T-cell (primary cell): ENCODE data around the gene KIF4A. TPM values are rescaled to one million over a fixed set of nuclear protein-coding genes. Genes with fewer than 3 reads are reported as not detected.

Experiments used
- ATAC-seq, 4 experiments: fragments of 200-7000 bp in 3 of 4; fragments of 150-1000 bp in 1 of 4; cut with Tn5 transposase; replicated peaks in 1 of 4; 1 replicate in 3 of 4; 2 replicates in 1 of 4; pipeline ENCODE4 v1.10.0; 2021; ENCODE audit warnings: moderate library complexity in 3 of 4, mild to moderate bottlenecking in 2 of 4, moderate number of reproducible peaks in 1 of 4
- CTCF ChIA-PET, 2 donors: fragments of 300-600 bp; sonication (Branson Sonifier 250); formaldehyde crosslinking; loops; one replicate each; lab custom pipeline; 2022; ENCODE audit warnings: antibody characterized with exemption in 2 of 2; lab: Charles Lee
- POLR2A ChIA-PET, 2 donors: fragments of 300-600 bp; sonication (Branson Sonifier 250); formaldehyde crosslinking; loops; one replicate each; lab custom pipeline; 2022; ENCODE audit warnings: antibody characterized with exemption in 2 of 2; lab: Charles Lee
- DNase-seq, 35 experiments: peaks; one replicate each; pipeline versions ENCODE4 v3.0.0 to v3.0.0-alpha.2; 2013 to 2023
- H3K27ac ChIP-seq: one replicate; pipeline ENCODE4 v1.5.1; 2013; ENCODE audit warnings: low read length
- H3K27me3 ChIP-seq, 2 experiments: replicated peaks in 1 of 2; 1 replicate in 1 of 2; 2 replicates in 1 of 2; pipeline versions ENCODE4 v1.6.1 to v1.7.0; 2013; ENCODE audit warnings: low read length in 1 of 2, mixed read lengths in 1 of 2; ENCODE audit not compliant: control insufficient read depth in 2 of 2, insufficient read depth in 2 of 2; ENCODE audit errors: extremely low read depth in 1 of 2
- H3K36me3 ChIP-seq, 2 donors: 1 replicate in 1 of 2; 2 replicates in 1 of 2; pipeline versions ENCODE4 v1.6.1 to v1.7.0; 2013; ENCODE audit warnings: low read length in 1 of 2; ENCODE audit not compliant: control insufficient read depth in 2 of 2, insufficient read depth in 1 of 2; ENCODE audit errors: extremely low read depth in 1 of 2
- H3K4me1 ChIP-seq, 2 experiments: 1 replicate in 1 of 2; 2 replicates in 1 of 2; pipeline versions ENCODE4 v1.6.1 to v1.7.0; 2013; ENCODE audit warnings: low read length in 2 of 2, mixed read lengths in 1 of 2; ENCODE audit not compliant: insufficient read depth in 2 of 2, control insufficient read depth in 1 of 2; ENCODE audit errors: extremely low read depth in 1 of 2
- H3K4me3 ChIP-seq, 2 donors: 1 replicate in 1 of 2; 2 replicates in 1 of 2; pipeline versions ENCODE4 v1.5.1 to v1.7.0; 2013; ENCODE audit warnings: mild to moderate bottlenecking in 2 of 2, low read length in 1 of 2, moderate library complexity in 1 of 2; ENCODE audit not compliant: control insufficient read depth in 1 of 2; ENCODE audit errors: extremely low read depth in 1 of 2
- H3K9me3 ChIP-seq: 2 replicates; pipeline ENCODE4 v1.7.0; 2013
- H3K27ac Mint-ChIP-seq, 2 donors: one replicate each; pipeline ENCODE4 v1.8.0; 2020 to 2021; ENCODE audit warnings: mild to moderate bottlenecking in 2 of 2, mixed read lengths in 2 of 2
- H3K27me3 Mint-ChIP-seq, 2 donors: one replicate each; pipeline ENCODE4 v1.8.0; 2021 to 2022; ENCODE audit warnings: mixed read lengths in 2 of 2
- H3K36me3 Mint-ChIP-seq: one replicate; pipeline ENCODE4 v1.8.0; 2021; ENCODE audit warnings: mixed read lengths
- H3K4me1 Mint-ChIP-seq, 3 donors: one replicate each; pipeline ENCODE4 v1.8.0; 2020 to 2022; ENCODE audit warnings: mixed read lengths in 3 of 3, mild to moderate bottlenecking in 1 of 3
- H3K4me3 Mint-ChIP-seq, 3 donors: one replicate each; pipeline ENCODE4 v1.8.0; 2020 to 2022; ENCODE audit warnings: mild to moderate bottlenecking in 3 of 3, mixed read lengths in 3 of 3, moderate library complexity in 3 of 3
- H3K9me3 Mint-ChIP-seq, 3 donors: one replicate each; pipeline ENCODE4 v1.8.0; 2020 to 2022; ENCODE audit warnings: mixed read lengths in 3 of 3
- WGBS: methylation state at CpG from one replicate; pipeline ENCODE4 v1.1.5; 2013; ENCODE audit warnings: missing lambda C conversion rate; ENCODE audit not compliant: insufficient coverage; 5-methylcytosine and 5-hydroxymethylcytosine counted together
- total RNA-seq, 35 experiments: library from RNA in 6 of 35; stranded (reverse) in 6 of 35; fragments of 120-200 nt in 1 of 35; gene quantifications; one replicate each; pipeline versions ENCODE4 v1.2.1 to v1.2.4 and lab custom pipeline; 2013 to 2026

The KIF4A gene
- total RNA-seq, 5 donors from 2014 or later (not counting 1 experiment from before 2014, with no cell fraction given), result 0.15 to 0.59 (median 0.35) TPM

DNA sequence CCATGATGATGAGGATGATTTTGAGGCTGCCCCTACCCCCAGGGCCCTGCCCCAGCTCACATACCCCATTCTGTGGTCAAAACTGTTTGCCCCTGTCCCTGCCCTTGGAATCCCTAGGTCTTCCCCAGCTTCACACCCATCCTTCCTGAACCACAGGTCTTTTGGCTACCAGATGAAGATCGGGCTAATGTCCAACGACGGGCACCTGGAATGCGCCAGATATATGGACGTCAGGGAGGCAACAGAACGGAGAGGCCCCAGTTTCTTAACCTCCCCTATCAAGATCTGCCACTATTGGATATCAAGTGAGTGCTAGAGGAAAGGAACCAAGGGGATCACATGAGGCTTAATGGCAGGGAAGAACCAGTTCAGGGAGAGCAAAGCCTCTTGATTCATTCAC lies 139.9 kb downstream of the KIF4A start:
- DNase-seq (no peak), ATAC-seq (no peak)
- Mint-ChIP-seq H3K27me3 (peaks cover 0 to 15% of the 10 kb centered on the region in 2 donors), H3K4me3 (no peak overlapping the region), H3K27ac (no peak overlapping the region), H3K9me3 (no peaks in the 10 kb centered on the region), H3K36me3 (no peaks in the 10 kb centered on the region), H3K4me1 (peaks cover 2 to 11% (median 6%) of the 10 kb centered on the region in 3 donors)
- no peak overlapping the region for H3K27ac ChIP-seq
- WGBS, result no CpG with 5 or more reads among the region's 6 CpGs
- CTCF ChIA-PET, result no interaction called here
- no peaks in the 10 kb centered on the region for H3K36me3 ChIP-seq
- H3K27me3 ChIP-seq, result peaks cover 0 to 2% of the 10 kb centered on the region in 2 experiments
- no peak overlapping the region for H3K4me3 ChIP-seq
- H3K9me3 ChIP-seq, result no peaks in the 10 kb centered on the region
- POLR2A ChIA-PET, result no interaction called here
- peaks cover 0 to 8% of the 10 kb centered on the region in 2 experiments for H3K4me1 ChIP-seq

DNA sequence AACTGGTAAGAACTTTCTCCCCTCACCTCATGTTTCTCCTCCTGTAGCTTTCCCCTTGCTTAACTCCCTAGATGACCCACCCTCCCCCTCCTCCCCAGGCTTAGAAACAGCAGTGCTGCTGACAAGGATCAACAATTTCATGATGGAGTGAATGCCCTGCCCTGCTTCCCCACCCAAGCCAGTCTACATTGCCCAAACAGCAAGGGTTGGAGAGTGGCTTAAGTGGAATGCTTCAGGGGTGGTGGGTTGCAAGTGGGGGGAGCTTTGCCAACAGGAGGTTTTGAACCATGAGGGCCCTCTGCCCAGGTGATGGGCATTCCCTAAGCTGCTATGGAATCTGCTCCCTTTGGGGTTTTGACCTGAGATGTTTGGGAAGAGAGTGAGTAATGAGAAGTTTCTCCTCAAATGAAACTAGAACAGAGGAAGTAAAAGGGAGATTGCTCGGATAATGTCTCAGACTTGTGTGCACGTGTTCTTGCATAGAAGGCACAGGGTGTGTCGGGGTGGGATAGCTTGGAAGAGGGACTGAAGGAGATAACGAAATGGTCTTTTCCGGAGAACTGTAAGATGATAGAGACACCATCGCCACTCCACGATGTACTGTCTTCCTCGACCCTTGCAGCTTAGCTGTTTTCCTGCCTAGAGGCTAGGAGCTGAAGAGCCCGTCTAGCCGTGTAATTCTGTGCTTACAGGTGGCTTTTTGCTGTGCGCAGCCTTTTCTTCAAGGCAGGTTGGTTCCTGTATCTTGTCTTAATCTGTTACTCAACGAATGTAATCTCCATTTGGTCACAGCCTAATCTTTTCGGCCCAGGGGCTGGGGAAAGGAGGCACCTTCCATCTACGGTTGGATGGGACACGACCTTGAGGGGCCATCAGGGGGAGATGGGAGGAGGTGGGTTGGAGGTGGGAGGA lies 143.3 kb downstream of the KIF4A start:
- peaks cover 7 to 17% (median 10%) of the 10 kb centered on the region in 3 donors for H3K4me1 Mint-ChIP-seq
- H3K4me1 ChIP-seq, result peaks cover 0 to 15% of the 10 kb centered on the region in 2 experiments
- H3K27me3 Mint-ChIP-seq, result peaks cover 0 to 36% of the 10 kb centered on the region in 2 donors
- ChIA-PET POLR2A (interaction anchor here in 1 of 2 donors (0.6 kb wide), 1 partner anchor 23 kb away, joined by 3 read pairs; no protein-coding TSS in a partner anchor), CTCF (interaction anchor here (0.5 to 2.4 kb wide), 9 partner anchors 11 to 1894 kb away, joined by 3 to 9 read pairs (median 3); partner anchors contain the start of genes KIF4A (in 1 of the 2) and PDZD11 (in 1 of the 2))
- peak overlapping the region; percentile 86 to 90 (median 87) for H3K4me3 Mint-ChIP-seq
- H3K4me3 ChIP-seq, result peak overlapping the region in 1 of 2 donors; percentile 86
- H3K27ac Mint-ChIP-seq, result peak overlapping the region; percentile 81 to 88
- H3K36me3 Mint-ChIP-seq, result no peaks in the 10 kb centered on the region
- no peaks in the 10 kb centered on the region for H3K36me3 ChIP-seq
- ATAC-seq, result peak in 1 of 4 experiments; percentile 4
- no peak for DNase-seq
- no peaks in the 10 kb centered on the region for H3K9me3 Mint-ChIP-seq
- H3K9me3 ChIP-seq, result no peaks in the 10 kb centered on the region
- WGBS, result 88% methylated on average over 4 of the region's 15 CpGs
- H3K27ac ChIP-seq, result peak overlapping the region; percentile 58
- peaks cover 0 to 8% of the 10 kb centered on the region in 2 experiments for H3K27me3 ChIP-seq

DNA sequence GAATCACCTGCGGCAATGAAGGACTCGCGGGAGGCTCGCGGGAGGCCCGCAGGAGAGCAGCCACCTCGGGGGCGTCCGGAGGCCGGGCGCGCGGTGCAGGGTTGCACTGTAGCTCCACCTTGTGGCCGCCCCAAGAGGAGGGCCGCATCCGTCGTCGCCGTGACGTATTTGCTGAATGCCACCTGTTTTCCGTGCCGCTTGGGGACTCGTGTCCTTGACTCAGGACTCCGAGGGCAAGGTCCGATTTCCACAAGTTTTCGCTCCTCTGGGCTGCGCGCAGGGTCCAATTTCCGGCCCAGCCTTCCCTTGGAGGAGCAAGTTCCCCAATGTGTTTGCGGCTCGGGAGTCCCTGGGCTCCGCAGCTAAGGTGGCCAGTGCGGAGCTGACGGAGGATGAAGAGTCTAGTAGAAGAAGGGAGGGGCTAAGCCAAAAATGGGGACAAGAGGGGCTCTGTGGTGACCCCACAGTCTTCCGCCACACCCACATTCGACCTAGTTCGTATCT lies 144.0 kb downstream of the KIF4A start:
- Mint-ChIP-seq H3K27me3 (peaks cover 0 to 34% of the 10 kb centered on the region in 2 donors), H3K9me3 (no peaks in the 10 kb centered on the region), H3K36me3 (no peaks in the 10 kb centered on the region), H3K4me1 (peaks cover 7 to 24% (median 10%) of the 10 kb centered on the region in 3 donors), H3K27ac (peak overlapping the region; percentile 81 to 88), H3K4me3 (peak overlapping the region; percentile 86 to 90 (median 87))
- H3K4me1 ChIP-seq, result peaks cover 0 to 17% of the 10 kb centered on the region in 2 experiments
- peaks cover 0 to 8% of the 10 kb centered on the region in 2 experiments for H3K27me3 ChIP-seq
- peak; percentile 41 to 87 (median 67) for DNase-seq
- H3K4me3 ChIP-seq, result peak overlapping the region; percentile 72 to 86
- H3K36me3 ChIP-seq, result no peaks in the 10 kb centered on the region
- ATAC-seq, result peak; percentile 80 to 86 (median 84)
- CTCF ChIA-PET, result interaction anchor here (0.8 to 2.9 kb wide), 7 partner anchors 13 to 301 kb away, joined by 3 to 14 read pairs (median 7); partner anchors contain the start of genes IGBP1 (in 1 of the 2), KIF4A (in 1 of the 2) and PDZD11 (in 1 of the 2)
- POLR2A ChIA-PET, result interaction anchor here in 1 of 2 donors (0.6 kb wide), 1 partner anchor 22 kb away, joined by 3 read pairs; no protein-coding TSS in a partner anchor
- H3K9me3 ChIP-seq, result no peaks in the 10 kb centered on the region
- 0% methylated on average over 16 of the region's 37 CpGs for WGBS
- H3K27ac ChIP-seq, result peak overlapping the region; percentile 82

DNA sequence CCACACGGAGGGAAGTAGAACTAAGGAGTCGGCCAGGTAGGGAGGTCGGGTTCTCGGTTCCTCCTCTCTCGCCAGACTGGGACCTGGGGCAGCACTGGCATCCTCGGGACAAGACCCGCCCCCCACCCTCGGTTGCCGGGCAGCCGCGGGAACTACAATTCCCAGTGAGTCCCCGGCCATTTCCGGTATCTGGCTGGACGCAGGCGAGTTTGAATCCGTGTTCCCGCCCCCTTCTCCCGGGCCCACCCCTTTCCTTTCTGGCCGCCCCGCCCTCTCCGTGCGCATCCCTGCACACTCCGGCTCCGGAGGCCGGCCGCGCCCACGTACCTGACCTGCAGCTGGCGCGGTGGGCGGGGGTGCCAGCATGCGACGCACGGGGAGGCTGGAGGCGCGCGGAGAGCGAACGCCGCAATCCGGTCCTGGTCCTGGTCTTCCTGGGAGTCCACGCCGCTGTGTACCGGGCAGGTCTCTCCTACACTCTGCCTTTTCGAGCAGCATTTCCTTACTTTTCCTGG lies 144.5 kb downstream of the KIF4A start:
- ChIA-PET CTCF (interaction anchor here (1.0 to 2.9 kb wide), 5 partner anchors 13 to 301 kb away, joined by 3 to 14 read pairs (median 9); partner anchors contain the start of gene IGBP1 (in 1 of the 2)), POLR2A (no interaction called here)
- H3K27ac Mint-ChIP-seq, result peak overlapping the region in 1 of 2 donors; percentile 88
- Histone ChIP-seq H3K36me3 (no peaks in the 10 kb centered on the region), H3K27me3 (peaks cover 0 to 8% of the 10 kb centered on the region in 2 experiments), H3K4me3 (peak overlapping the region; percentile 72 to 86), H3K9me3 (no peaks in the 10 kb centered on the region), H3K4me1 (peaks cover 0 to 19% of the 10 kb centered on the region in 2 experiments), H3K27ac (peak overlapping the region; percentile 82)
- H3K27me3 Mint-ChIP-seq, result peaks cover 0 to 35% of the 10 kb centered on the region in 2 donors
- no peaks in the 10 kb centered on the region for H3K9me3 Mint-ChIP-seq
- peak in 10 of 35 experiments; percentile 7 to 63 (median 36) for DNase-seq
- H3K4me1 Mint-ChIP-seq, result peaks cover 7 to 29% (median 13%) of the 10 kb centered on the region in 3 donors
- H3K4me3 Mint-ChIP-seq, result peak overlapping the region; percentile 86 to 90 (median 87)
- WGBS, result 0% methylated on average over 33 of the region's 45 CpGs
- peak; percentile 47 to 65 (median 54) for ATAC-seq
- H3K36me3 Mint-ChIP-seq, result no peaks in the 10 kb centered on the region

DNA sequence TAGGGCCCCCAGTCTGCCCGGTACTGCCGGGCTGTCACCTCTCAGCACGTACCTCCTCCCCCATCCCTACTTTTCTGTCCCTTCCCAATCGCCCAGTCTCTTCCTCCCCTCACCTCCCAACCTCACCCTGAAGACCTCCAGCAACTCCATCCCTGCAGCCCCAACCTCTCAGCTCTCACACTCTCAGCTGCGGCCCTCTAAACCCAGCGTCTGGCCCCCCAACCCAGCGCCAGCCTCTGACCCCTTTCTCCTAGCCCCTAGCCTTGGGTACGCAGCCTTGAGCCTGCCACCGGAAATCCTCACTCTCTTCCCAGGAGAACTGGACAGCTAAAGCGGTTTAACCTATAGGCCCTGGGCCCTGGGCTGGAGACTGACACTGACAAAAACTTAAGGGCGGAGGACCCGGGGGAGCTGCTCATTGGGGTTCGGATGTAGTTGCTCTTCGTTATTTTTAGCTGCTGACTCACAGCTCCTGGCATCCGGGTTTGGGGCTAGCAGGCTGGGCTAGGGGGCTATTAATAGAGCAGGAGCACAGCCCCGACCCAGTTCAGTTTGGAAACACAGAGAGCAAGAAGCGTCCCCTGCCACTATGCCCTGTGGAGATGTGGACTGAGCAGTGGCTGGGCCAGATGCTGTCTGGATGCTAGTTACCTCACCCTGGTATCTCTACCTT lies 145.1 kb downstream of the KIF4A start:
- peak overlapping the region; percentile 86 to 90 (median 87) for H3K4me3 Mint-ChIP-seq
- peaks cover 0 to 33% of the 10 kb centered on the region in 2 donors for H3K27me3 Mint-ChIP-seq
- peak overlapping the region; percentile 44 to 86 for H3K4me3 ChIP-seq
- no peaks in the 10 kb centered on the region for H3K9me3 ChIP-seq
- peak in 2 of 35 experiments; percentile 16 to 31 for DNase-seq
- no peak for ATAC-seq
- CTCF ChIA-PET, result interaction anchor here (0.6 to 2.9 kb wide), 6 partner anchors 12 to 304 kb away, joined by 3 to 14 read pairs (median 3); partner anchors contain the start of gene IGBP1 (in 1 of the 2)
- peaks cover 0 to 19% of the 10 kb centered on the region in 2 experiments for H3K4me1 ChIP-seq
- no peaks in the 10 kb centered on the region for H3K36me3 ChIP-seq
- H3K27ac Mint-ChIP-seq, result peak overlapping the region; percentile 19 to 66
- H3K27ac ChIP-seq, result peak overlapping the region; percentile 39
- no peaks in the 10 kb centered on the region for H3K36me3 Mint-ChIP-seq
- 19% methylated on average over 12 of the region's 17 CpGs for WGBS
- H3K4me1 Mint-ChIP-seq, result peaks cover 7 to 30% (median 13%) of the 10 kb centered on the region in 3 donors
- H3K9me3 Mint-ChIP-seq, result no peaks in the 10 kb centered on the region
- POLR2A ChIA-PET, result interaction anchor here in 1 of 2 donors (1.2 kb wide), 1 partner anchor 9 kb away, joined by 4 read pairs; the partner anchor contains the start of gene DLG3
- H3K27me3 ChIP-seq, result peaks cover 0 to 8% of the 10 kb centered on the region in 2 experiments
